Stimulated activated CD4-positive, alpha-beta T cell treated with anti-CD3 and anti-CD28 coated beads, TNF-alpha, amount 100 ng/mL, for 4 hours (primary cell): ENCODE measurements around the gene SRGAP3.

Experiments used
- DNase-seq, 3 experiments: peaks; one replicate each; pipeline ENCODE4 v3.0.0-alpha.2; 2020; ENCODE audit warnings: low read depth in 3 of 3

The SRGAP3 gene

DNA sequence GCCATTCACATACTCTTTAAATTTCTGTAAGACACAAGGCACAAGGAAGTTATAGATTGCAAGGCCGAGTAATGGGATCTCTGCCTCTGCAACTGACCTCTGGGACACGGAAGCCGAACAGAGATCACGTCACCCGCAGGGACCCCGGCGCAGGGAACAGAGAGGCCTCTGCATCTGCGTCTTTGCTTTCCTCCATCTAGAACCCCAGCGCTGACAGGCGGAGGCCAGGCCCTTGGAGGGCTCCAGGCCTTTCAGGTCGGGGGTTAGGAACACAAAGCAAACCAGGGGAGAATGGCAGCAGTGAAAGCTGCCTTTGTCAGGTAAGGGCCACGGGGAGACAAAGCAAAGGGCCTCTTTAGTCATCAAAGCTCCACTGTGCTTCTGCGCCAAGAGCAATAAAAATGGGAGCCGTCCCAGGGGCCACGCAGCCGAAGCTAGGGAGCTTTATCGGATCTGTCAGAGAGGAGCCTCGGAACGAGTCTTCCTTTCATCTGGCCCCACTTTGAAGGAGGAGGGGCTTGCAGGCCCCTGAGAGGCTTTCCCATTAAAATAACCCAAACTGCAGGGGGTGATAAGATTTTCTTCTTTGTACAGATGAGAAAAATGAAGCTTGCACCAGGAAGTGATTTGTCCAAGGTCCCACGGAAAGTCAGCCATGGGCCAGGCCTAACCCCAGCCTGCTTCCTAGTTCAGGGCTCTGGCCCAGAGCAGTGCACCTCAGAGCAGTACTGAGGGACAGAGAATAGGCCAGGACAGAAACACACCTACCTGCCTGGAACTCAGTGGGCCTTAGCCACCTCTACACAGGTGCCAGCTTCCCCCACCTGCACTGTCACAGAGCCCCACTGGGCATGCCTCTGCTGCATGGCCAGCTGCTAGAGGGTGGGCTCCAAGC, 201.7 kb downstream of the SRGAP3 start:
- DNase-seq, result no peak

DNA sequence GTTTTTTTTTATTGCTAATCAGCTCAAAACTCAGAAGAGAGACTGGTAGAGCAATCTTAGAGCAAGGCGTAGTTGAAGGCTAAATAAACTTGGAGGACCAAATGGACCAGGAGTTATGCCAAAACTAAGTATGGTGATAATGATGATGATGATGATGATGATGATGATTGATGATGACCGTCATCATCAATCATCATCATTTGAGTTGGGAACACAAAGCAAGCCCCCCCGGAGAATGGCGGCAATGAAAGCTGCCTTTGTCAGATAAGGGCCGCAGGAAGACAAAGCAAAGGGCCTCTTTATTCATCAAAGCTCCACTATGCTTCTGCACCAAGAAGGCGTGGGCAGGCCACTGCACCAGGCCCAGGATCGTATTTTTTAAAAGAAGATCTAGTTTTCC, 204.1 kb downstream of the SRGAP3 start:
- DNase-seq, result no peak

DNA sequence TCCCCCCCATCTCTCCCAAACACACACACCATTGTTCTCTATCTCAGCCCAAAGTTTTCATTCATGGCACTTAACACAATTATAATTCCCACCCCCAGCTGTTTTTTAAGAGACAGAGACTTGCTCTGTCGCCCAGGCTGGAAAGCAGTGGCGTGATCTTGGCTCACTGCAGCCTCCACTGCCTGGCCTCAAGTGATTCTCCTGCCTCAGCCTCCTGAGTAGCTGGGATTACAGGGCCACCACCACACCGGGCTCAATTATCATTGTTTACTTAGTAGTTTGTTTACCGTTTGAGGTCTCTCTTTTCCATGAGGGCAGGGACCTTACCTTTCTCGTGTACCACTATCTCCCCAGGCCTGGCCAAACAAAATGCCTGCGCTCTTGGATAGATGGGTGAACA, 206.4 kb downstream of the SRGAP3 start:
- no peak for DNase-seq

DNA sequence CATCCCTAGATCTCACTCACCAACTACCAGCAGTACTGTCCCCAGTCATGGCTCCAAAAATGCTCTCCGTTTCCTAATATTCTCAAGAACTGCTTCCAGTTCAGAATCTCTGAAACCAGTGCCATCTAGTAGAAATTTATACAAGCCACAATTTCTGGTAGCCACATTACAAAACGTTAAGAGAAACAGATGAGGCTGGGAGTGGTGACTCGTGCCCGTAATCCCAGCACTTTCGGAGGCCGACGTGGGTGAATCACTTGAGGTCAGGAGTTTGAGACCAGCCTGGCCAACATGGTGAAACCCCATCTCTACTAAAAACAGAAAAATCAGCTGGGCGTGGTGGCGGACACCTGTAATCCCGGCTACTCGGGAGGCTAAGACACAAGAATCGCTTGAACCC, 207.8 kb downstream of the SRGAP3 start:
- DNase-seq, result no peak

DNA sequence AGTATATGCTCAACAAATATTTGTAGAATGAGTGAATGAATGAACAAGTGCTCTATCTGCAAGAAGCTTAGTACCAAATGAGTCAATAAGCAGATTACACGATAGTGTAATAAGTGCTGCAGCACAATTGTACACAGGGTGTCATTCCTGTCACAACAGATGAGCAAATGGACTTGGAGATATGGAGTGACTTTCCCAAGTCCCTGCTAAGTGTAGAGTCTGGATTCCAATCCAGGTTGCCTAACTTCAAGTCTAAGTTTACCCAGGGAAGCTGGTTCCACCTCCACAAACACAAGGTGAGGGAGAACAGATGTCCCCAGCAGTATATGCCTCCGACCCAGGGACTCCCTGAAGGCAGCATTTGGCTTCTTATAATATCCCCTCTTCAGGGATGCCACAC, 208.4 kb downstream of the SRGAP3 start:
- no peak for DNase-seq

DNA sequence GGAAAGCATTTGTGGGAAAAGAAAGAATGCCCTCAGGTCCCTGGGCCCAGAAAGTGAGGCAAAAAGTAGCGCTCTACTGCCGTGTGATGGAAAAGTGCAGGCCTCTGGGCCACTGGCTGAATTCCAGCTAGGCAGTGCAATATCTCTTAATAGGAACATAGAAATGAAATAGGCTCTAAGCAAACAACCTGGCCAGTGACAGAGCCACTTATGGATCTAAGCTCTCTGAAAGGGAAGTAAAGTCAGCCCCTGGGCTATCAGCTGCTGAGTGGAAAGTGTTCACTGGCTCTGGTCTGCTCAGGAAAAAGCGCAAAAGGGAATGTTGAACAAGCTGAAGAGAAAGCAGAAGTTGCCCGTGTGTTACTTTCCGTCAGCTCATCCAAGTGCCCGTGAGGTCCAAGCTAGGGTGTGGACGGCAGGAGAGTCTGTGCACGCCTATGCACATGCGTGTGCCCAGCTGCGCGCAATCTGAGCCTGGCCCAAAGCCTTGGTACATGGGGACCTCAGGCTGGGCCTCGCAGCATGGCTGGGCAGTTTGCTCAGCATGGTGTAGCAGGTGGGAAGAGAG, 212.2 kb downstream of the SRGAP3 start:
- no peak for DNase-seq

DNA sequence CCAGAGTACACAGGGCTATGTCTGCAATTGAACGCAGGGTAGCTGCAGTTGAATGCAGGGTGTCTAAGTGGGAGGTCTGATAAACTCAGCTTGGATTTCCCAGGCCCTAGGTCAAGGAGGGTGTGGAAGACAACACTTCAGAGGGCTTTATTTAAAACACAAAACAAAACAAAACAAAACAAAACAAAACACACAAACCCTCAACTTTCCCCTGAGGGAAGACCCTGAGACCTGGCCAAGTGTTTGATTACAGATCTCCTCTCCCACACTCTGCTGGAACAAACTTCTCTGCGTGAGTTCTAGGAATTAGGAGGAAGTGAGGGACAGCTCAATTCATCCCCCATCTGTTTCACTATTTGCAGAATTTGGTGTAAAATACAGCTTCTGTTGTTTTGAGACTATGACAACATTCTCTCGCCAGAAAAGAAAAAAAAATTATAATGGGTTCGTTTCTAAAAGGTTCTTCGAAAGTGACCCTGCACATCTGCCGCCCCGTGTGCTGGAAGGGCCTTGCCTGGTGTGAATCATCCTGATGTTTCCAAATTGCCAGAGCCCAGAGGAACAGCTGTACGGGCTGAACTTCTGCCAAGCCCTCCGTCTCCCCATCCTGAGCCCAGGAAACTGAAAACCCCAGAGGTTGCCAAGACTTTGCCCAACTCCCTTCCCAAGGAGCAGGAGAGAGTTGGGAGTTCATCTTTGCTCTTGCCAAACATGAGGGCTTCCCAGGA, 212.9 kb downstream of the SRGAP3 start:
- no peak for DNase-seq

DNA sequence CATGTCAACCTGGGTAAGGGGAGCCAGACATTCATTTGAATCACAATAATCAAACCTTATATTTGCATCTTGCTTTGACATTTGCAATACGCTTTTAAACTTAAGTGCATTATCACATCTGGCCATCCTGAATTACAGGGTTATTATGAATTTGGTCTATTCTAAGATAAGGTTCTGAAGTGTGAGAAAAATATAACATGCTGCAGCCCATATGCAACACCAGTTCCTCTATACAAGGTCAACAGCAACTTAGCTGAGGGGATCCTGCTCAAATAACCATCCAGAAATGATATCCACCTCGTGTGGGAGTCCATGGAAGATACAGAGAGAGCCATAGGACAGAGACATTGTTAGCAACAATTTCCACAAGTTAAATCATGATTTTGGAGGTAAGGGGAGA, 213.5 kb downstream of the SRGAP3 start:
- no peak for DNase-seq

DNA sequence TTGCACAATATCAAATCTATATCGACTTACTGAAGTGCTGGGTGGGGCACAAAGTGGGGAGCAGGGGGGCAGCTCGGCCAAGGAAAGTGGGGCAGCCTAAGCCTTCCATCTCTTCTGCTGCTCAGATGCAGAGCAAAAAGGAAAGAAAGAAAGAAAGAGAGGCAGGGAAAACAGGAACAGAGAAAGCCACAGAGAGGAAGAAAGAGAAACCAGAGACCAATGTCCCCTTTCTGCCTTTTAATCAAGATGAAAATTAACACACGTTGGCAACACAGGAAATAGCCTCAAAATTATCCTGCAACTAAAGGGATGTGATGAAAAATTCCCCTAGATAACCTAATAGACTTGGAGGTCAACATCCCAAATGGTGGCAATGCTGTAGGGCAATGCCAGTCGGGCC, 214.0 kb downstream of the SRGAP3 start:
- DNase-seq, result no peak

DNA sequence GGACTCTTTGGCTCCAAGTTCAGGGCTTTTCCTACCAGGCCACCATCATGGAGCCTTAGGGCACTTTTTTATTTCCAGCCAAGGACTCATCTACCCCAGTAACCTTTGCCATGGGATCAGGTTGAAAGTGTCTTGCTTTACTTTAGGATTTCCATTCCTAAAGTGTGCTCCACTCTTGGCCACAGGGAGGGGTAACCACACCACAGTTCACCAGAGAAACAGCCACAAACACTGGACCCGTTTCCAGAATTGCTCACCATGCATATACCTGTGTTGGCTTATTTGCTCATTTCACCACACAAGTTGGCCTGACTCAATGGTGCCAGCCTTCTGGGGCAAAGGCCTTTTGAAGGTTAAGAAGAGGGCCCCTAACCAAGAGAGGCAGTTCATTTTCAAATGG, 215.6 kb downstream of the SRGAP3 start:
- no peak for DNase-seq

DNA sequence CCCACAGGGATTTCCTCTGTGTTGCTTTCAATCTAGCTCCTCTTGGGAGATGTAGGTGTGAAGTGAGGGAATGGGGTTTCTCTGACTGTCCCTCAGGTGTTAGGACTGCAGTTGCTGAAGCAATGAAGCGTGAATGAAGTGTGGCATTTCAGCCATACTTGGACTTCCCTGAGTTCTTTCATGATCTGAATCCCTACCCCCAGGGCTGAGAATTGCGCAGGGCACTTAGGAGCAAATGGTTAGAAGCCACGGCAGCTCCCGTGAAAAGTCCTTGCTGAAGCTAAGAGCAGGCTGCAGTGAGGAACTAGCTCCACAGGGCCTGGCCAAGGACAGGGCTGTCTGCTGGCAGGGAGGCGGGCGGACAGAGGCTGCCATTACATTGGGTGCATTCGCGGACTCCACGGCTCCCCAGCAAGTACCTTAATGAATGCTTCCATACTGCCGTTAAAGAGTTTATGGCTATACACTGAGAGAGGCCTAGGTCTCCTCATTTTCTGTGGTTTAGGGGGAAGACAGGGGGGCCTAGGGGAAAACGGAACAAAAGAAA, 217.1 kb downstream of the SRGAP3 start:
- DNase-seq, result no peak

DNA sequence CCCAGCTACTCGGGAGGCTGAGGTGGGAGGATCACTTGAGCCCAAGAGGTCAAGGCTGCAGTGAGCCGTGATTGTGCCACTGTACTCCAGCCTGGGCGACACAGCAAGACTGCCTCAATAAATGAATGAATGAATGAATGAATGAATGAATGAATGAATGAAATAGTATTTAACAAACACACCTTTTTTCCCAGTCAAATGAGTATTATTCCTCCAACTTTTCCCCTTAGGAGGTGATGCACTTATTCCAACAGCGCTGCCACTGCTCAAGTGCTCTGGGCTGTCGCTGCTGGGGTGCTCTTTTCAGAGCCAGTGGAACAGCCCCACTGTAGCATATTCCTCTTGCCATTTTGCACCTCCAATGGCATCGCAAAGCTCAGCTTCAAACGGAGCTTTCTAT, 219.4 kb downstream of the SRGAP3 start:
- no peak for DNase-seq

DNA sequence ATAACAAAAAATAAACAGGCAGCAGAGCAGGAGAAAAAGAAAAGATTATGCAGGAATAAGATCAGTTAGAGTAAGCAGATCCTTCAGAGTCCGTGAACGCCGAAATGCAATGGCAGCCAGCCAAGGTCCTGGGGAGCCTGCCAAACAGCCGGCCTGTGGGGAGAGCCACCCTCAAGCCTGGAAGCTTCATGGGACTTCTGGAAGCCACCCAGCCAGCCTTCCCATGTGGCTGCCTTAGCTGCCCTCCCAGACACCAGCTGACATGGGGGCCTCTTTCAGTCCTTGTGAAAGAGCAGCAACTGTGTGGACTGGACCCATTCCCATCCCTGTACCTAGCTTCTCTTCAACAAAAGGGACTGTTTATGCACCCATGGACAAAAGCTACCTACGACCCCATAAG, 221.3 kb downstream of the SRGAP3 start:
- no peak for DNase-seq

DNA sequence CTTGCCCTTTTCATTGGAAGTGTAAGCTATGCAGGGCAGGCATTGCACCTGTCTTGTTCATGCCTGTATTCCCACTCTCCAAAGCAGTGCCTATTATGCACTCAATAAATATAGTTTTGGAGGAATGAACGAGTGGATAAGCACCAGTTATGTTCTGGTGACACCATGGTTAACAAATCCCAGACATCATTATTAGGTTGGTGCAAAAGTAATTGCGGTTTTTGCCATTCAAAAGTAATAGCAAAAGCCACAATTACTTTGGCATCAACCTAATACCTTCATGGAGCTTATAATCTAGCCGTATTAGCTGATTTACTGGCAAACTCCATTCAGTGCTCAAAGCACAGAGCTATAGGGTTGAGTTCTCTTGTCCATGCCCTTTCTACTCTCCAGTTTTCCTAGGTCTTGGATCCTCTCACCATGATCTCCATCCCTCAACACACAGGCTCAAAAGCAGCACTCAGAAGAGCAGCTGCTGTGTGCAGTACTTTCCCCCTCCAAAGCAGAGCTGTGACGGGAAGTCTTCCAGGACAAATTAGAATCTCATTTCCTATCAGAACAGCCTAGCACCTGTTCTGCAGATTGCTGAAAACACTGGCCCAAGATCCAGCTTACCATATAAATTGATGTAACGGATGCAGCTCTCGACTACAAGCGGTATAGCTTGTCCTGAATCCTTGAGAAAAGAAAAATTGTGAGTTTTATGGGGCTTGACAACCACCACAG, 223.0 kb downstream of the SRGAP3 start:
- DNase-seq, result no peak

DNA sequence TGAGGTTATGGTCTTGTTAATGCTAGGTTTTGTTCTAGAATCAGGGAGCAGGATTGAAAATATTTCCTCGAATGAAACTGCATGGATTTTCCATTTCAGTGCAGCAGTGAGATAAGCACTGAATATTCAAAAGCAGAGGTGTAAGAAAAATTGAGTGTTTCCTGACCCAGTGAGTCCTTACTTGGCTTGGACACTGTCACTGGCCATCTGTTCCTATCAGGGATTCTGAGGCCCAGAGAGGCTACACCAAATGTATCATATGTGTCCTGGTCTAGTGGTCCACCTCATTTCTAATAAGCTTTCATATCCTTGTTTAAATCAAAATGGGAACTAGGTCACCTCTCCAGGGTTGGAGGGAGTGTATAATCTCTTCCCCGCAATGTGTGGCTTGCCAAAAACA, 225.1 kb downstream of the SRGAP3 start:
- DNase-seq, result no peak

DNA sequence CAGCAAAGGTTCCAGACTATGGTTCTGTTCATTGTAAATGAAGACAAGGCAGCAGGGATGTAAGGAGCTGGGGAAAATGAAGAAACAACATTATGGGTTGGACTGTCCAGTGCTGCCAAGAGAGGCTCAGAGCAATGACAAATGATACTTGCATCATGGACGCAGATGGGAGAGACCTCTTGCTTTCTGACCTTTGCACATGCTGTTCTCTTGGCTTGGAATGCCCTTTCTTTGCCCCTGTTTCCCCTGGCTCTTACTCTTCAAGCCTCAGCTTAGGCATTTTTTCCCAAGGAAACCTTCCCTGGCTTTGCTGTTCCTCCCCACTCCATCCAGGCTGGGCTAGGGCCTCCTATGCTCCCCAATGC, 226.2 kb downstream of the SRGAP3 start:
- DNase-seq, result no peak

DNA sequence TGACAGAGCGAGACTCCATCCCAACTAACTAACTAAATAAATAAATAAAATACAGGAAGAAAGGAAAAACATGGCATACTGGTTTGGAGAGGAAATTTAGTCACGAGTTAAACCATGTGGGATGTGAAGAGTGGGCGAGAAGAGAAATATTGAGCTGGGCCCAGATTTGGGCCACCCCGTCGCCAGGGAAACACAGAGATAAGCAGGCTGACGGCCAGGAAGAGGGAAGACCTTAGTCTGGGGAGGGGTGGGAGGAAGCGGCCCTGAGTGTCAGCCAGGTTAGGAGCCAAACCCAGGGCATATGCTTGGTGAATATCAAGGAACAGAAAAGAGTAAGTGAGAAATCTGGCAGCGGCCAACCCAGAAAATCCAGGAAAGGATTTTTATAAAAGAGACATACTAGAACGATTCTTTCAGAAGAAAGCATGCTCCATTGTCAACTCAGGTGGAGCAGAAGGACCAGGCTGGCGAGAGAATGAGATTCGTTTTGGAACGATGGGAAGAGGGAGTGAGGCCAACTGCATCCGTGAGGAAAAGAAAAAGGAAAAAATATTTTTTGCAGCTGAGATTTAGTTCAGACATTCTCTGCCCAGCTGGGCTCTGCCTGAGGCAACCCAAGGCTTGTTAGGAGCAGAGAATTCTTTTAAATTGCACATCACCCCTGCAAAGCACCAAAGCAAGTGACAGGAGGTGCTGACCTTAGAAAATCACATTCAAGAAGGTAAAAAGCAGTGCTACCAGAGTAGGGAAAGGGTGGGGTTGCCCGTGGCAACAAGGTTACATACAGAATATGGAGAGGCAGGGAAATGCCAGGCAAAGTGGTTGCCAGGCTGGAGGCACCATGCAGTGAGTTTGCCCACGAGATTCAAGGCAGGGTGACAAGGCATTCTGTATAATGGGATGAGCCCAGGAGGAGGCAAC, 226.9 kb downstream of the SRGAP3 start:
- no peak for DNase-seq

DNA sequence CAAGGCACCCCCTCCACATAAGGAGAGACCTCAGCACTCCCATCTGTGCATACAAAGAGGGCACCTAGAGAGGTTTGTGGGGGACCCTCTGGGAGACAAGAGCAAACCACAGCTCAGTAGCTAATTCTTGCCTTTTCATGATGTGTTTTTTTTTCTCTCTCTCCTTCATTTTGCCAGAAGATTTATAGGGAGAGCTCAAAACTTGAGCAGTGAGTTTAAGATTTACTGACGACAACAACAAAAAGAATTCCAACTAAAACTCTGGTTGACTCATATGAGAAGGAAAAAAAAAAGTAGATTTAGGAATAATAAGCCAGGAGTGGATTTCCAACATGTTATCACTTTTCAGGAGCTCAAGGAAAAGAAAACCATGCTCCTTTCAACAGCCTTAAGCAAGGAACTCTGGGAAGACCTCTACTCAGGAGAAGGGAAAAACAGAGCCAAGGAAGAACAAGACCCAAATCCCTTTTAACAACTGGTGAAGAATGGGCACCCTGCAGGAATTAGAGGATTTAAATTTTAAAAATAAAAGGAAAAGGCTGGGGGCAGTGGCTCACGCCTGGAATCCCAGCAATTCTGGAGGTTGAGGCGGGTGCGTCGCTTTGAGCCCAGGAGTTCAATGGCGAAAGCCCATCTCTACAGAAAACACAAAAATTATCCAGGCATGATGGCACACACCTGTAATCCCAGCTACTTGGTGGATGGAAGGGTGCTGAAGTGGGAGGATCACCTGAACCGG, 228.0 kb downstream of the SRGAP3 start:
- no peak for DNase-seq

DNA sequence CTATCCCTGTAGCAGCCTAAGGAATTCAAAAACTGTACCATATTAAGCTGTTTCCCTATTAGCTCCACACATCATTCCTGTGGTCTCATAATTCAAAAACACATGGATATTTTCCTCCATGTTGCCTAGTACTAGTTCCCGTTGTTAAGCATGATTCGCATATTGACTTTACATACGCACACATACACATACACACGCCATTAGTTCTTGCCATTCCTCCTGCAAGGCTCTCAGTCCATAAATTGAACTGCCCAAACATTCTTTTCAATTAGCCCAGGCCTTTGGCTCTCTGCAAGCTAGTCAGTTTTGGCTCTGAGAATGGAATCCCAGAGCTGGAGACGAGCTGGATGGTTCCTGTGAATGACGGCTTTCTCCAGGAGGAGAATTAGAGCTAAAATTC, 229.0 kb downstream of the SRGAP3 start:
- DNase-seq, result no peak

DNA sequence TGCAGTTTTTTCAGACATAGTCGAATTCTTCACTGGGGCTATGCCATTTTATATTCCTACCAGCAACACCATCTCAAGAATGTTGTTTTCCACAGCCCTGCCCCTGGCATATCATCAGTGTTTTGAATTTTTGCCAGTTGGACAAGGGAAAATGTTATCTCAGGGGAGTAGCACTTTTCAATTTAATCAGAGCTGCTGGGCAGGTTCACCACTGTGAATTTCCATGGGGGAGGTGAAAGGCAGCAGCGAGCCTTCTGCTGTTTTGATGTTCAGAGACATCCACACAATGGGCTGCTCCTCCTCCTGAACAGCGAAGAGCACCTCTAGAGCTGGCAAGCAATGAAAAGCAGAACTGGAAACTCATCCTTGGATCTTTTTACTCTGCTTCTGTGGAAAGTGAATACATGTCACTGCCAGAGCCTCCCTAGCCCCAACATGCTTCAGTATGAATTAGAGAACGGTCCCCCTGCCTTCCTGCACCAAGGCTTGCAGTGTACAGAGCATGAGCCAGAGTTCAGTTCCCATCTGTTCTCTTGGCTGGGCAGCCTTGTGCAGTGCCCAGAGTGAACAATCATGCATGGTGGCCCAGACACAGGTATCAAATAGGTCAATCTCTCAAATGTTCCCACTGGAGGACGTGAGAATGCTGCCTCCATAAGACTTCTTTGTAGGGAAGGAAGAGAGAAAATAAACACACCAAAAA, 230.0 kb downstream of the SRGAP3 start:
- DNase-seq, result no peak
